HL-60 (cell line): ENCODE data around the gene CHRNA4.

ENCODE experiments used
- GABPA ChIP-seq: IDR thresholded peaks from 2 replicates; pipeline ENCODE4 v1.6.1; 2012; ENCODE audit warnings: low read depth
- POLR2AphosphoS5 ChIP-seq: IDR thresholded peaks from 2 replicates; pipeline ENCODE4 v1.6.1; 2012; ENCODE audit warnings: low read depth
- TF ChIP-seq, protein P1 (sequence below): IDR thresholded peaks from one replicate; pipeline ENCODE4 v1.5.1; 2011; ENCODE audit warnings: low read length, control low read depth, inconsistent platforms; ENCODE audit not compliant: insufficient read depth
- TF ChIP-seq, protein P2 (sequence below): IDR thresholded peaks from 2 replicates; pipeline ENCODE4 v1.6.1; 2012; ENCODE audit warnings: low read depth; ENCODE audit not compliant: insufficient replicate concordance

DNA sequence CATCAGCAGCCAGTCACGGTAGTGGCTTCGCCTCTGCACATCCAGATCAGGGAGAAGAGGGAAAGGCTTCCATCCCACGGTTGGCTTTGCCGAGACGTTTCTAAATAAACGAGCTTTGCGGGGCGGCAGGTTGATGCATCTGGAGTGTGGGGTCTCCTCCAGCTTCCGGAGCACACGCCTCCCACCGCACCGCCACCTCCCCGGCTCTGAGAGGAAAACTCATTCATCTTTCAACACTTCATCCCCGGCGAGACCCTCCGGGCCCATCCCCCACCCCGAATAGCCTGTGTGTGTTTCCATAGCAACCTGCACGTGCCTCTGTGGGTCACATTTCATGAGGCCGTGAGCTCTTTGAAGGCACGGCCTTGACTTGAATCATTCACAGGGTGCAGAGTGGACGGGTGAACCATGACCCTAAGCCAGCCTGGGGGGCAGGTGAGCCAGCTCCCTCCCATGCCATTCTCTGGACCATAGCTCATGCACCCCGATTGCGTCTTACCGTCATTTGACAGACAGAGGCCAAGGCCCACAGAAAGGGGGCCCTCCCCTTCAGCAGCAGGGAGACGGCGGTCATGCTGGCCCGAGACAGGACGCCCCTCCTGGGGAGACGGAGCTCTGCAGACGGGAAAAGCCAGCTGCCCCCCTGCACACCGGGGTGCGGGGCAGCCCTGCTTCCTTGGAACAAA lies 16.2 kb upstream of the CHRNA4 start:
- TF ChIP-seq, protein P1, sequence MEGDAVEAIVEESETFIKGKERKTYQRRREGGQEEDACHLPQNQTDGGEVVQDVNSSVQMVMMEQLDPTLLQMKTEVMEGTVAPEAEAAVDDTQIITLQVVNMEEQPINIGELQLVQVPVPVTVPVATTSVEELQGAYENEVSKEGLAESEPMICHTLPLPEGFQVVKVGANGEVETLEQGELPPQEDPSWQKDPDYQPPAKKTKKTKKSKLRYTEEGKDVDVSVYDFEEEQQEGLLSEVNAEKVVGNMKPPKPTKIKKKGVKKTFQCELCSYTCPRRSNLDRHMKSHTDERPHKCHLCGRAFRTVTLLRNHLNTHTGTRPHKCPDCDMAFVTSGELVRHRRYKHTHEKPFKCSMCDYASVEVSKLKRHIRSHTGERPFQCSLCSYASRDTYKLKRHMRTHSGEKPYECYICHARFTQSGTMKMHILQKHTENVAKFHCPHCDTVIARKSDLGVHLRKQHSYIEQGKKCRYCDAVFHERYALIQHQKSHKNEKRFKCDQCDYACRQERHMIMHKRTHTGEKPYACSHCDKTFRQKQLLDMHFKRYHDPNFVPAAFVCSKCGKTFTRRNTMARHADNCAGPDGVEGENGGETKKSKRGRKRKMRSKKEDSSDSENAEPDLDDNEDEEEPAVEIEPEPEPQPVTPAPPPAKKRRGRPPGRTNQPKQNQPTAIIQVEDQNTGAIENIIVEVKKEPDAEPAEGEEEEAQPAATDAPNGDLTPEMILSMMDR = no peak
- no peak for TF ChIP-seq POLR2AphosphoS5
- TF ChIP-seq, protein P2, sequence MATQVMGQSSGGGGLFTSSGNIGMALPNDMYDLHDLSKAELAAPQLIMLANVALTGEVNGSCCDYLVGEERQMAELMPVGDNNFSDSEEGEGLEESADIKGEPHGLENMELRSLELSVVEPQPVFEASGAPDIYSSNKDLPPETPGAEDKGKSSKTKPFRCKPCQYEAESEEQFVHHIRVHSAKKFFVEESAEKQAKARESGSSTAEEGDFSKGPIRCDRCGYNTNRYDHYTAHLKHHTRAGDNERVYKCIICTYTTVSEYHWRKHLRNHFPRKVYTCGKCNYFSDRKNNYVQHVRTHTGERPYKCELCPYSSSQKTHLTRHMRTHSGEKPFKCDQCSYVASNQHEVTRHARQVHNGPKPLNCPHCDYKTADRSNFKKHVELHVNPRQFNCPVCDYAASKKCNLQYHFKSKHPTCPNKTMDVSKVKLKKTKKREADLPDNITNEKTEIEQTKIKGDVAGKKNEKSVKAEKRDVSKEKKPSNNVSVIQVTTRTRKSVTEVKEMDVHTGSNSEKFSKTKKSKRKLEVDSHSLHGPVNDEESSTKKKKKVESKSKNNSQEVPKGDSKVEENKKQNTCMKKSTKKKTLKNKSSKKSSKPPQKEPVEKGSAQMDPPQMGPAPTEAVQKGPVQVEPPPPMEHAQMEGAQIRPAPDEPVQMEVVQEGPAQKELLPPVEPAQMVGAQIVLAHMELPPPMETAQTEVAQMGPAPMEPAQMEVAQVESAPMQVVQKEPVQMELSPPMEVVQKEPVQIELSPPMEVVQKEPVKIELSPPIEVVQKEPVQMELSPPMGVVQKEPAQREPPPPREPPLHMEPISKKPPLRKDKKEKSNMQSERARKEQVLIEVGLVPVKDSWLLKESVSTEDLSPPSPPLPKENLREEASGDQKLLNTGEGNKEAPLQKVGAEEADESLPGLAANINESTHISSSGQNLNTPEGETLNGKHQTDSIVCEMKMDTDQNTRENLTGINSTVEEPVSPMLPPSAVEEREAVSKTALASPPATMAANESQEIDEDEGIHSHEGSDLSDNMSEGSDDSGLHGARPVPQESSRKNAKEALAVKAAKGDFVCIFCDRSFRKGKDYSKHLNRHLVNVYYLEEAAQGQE = no peak
- TF ChIP-seq GABPA = no peak
